ENCODE data around the gene REST.

Gene REST

DNA sequence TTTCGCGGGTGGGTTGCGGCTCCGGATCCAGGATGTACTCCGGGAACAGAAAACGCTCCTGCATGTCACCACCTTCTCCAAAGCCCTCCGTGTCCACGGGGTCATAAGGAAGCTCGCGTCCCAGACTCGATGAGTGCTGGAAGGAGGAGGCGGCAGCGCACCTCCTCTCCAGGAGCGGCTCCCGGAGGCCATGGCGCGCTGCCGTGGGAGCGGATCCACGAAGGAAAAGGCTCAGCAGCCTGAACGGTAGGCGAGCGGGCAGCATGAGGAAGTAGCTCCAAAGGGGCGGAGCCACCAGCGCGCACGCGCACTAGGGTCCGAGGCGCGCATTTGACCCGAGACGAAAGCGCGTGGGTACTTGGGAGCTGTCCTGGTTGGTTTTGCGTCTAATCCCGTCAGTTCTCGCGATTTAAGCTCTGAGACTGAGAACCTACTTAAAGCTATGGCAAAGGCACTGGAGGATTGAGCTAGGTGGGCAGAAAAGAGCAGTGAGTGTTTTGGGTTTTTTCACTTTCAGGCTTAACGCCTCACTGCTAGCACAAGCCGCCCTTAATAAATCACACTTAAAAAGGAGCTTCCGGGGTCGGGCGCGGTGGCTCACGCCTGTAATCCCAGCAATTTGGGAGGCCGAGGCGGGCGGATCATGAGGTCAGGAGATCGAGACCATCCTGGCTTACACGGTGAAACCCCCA lies 69.8 kb downstream of the REST start, which contains the start of gene NOA1:
Gene NOA1 (minus strand): TSS at position 286 of the 692 bp plus-strand sequence. CDS start 21 bp downstream, at position 265.
- DNase-seq, result peak; percentile 99

DNA sequence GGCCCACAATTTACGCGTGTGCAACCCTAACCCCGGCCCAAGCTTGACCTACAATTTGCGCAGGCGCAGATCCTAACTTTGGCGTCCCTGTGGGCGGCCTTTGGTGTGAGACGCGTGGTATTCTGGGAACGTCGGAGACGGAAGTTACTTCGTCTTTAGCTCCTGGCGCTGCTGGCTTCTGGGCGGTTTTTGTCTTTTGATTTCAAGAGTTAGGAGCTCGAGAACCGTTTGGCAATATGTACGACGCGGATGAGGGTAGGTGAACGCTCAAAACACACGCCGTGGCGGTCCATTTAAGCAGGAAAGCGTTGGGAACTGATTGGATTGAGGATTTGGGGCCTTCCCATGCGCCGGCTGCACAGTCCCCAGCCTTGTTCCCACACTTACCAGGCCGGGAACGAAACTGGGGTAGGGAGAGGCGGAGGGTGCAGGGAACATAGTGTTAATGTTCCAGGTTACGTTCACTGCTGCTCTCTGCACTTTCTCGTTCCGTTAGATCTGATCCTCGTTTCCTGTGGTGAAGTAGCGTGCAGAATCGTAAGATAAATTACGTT lies 71.1 kb downstream of the REST start, which contains the start of gene POLR2B:
Gene POLR2B (plus strand): TSS at position 147 of the 554 bp plus-strand sequence. CDS start 90 bp downstream, at position 237.
- DNase-seq, result peak; percentile 93

DNA sequence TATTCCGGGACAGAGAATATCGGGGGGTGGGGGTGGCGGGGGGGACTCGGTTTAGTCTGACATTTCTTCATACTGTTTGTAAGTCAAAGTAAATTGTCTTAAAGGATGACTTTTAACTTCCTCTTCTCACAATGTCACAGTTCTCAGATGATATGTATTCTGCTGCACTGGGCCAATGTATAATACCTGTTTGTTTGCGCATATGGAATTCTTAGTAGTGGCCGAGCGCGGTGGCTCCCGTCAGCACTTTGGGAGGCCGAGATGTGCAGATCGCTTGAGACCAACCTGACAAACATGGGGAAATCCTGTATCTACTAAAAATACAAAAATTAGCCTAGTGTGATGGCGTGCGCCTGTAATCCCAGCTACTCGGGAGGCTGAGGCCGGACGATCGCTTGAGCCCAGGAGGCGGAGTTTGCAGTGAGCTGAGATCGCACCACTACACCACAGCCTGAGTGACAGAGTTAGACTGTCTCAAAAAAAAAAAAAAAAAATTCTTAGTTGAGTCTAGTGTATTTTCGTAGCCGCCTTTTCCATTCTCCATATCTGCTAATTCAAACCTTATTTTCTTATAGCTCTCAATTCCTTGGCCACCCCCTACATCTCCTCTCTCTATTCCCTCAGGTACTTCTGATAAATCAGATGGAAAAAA lies 71.8 kb downstream of the REST start:
- peak; percentile 28 for DNase-seq

DNA sequence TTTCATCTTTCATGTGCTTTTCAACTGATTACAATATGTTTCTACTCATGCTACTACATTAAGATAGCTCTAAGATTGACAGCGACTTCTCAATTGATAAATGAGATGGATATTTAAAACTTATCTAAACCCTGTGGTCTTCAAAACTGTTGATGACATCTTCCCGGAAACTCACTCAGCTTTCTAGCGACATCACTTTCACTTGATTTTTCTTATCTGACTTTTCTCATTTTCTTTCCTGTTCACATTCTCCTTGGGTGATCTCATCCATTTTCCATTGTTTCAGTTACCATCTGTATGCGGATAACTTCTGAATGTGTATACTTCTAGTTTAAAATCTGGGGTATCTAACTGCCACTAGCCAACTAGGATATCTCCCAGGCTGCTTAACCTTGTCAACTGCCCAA lies 74.1 kb downstream of the REST start:
- peak; percentile 31 for DNase-seq

DNA sequence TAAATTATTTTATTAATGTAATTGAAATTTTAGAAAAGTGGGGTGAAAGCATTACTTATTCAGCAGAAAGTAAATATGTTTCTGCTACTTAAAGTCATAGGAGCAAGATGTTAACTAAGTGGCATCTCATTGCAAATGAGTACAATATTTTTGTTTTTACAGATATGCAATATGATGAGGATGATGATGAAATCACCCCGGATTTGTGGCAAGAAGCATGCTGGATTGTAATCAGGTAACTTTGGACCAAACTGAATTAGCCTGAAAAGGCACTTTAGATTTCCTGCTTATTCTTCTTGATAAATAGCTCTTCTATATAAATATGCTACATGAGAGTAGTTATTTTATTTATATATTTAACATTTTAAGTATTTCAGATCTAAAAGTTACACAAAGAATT lies 78.5 kb downstream of the REST start:
- no peak for DNase-seq

DNA sequence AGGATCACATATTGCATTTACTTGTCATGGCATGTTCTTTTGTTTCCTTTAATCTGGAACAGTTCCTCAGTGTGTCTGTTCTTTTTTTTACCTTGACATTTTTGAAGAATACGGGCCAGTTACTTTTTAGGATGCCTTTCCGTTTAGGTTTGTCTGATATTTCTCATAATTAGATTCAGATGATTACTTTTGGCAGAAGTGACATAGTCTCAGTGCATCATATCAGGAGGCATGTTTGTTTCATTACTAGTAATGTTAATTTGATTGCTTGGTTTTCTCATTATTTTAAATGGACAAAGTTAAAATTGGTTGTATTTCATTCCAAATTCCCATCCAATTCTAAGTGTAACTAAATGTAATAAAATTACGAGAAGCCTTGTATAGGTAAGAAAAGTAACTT lies 79.3 kb downstream of the REST start:
- DNase-seq, result no peak

DNA sequence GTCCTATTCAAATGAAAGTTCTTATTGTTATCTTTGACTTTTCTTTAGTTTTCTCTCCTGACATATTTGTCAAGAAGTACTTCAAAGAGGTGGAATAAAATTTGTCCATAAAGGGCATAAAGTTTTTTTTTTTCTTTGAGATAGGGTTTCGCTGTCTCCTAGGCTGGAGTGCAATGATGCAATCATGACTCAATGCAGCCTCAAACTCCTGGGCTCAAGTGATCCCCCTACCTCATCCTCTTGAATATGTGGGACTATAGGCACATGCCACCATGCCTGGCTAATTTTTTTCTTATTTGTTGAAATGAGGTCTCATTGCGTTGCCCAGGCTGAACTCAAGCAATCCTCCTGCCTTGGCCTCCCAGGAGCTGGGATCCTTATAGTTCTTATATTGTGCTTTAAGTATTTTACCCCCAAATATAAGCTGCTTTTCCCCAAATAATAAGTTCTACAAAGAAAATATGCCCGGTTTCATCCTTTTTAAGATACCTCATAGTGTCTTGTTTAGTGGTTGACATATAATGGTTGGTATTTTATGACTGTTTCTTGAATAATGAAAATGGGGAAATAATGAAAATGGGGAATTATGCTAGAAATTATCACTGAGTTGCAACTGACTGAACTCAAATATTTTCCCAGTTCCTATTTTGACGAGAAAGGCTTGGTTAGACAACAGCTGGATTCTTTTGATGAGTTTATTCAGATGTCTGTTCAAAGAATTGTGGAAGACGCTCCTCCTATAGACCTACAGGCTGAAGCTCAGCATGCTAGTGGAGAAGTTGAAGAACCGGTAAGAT lies 82.6 kb downstream of the REST start:
- DNase-seq, result peak; percentile 63

DNA sequence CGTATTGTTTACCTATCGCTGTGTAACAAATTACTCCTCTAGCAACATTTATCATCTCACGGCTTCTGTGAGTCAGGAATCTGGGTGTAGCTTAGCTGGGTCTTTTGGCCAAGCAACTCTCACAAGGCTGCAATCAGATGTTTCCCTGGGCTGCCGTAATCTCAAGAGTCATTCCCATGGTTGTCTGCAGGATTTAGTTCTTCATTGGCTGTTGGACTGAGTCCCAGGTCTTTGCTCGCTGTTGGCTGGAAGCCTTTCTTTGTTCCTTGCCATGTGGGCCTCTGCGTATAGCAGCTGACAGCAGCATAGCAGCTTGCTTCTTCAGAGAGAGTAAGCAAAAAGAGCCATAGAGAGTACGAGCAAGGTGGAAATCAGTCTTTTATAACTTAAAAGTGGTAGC lies 87.8 kb downstream of the REST start:
- peak; percentile 85 for DNase-seq

DNA sequence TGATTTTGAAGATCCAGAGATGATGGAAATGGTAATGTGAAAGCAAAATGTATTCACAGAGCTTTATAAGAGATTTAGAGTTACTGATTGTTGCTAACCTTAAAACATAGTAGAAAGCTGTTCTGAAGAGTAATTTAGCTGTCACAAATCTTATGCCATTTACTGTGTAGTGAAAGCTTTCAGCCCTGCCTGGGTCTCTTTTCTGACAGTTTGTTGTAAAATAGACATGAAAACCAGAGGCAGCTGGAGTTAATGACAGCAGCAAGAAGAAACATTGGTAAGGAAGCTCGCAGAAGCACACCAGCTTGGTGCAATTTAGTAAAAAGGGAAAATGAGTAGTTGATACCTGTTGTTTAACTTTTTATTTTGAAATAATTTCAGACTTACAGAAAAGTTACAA lies 92.1 kb downstream of the REST start:
- DNase-seq, result no peak

DNA sequence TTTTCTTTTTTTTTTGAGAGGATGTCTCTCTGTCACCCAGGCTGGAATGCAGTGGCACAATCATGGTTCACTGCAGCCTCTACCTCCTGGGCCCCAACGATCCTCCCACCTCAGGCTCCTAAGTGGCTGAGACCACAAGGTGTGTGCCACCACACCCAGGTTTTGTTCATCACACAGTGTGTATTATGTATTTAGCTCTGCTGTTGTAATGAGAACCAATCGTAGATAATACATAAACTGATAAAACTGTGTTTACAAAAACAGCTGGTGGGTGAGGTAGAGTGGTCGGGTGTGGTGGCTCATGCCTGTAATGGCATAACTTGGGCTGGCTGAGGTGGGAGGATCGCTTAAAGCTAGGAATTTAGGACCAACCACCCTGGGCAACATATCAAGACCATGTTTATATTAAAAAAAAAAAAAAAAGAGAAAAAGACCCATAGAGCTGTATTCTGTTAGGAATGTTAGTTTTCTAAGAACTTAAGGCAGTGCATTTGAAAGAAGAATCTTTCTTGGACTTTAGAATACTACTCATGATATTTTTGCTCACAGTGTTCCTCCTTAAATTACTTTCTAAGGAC lies 105.9 kb downstream of the REST start:
- no peak for DNase-seq
